Measurements from ENCODE around the gene SAMHD1. TPM values are rescaled to one million over a fixed set of nuclear protein-coding genes. Genes with fewer than 3 reads are reported as not detected.
"Not testable (repeated sequence)": the region's sequence is repeated elsewhere in the genome, so short reads cannot be mapped to it uniquely, and the experiment has no call there.

The SAMHD1 gene
- total RNA-seq, 3 donors from 2014 or later, result 146 to 380 (median 311) TPM

DNA sequence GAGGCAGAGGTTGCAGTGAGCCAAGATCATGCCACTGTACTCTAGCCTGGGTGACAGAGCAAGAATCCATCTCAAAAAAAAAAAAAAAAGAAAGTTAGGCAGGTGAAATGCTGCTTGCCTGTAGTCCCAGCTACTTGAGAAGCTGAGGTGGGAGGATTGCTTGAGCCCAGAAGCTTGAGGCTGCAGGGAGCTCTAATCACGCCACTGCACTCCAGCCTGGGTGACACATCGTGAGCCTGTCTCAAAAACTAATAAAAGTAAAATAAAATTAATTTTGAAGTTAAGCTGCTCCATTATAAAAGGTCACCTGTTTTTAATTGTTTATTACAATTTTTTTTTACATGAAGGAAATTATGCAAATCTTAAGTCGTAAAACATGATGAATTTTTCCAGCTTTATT is 23.2 kb upstream of the SAMHD1 start:
- H3K4me3 ChIP-seq, result no peak overlapping the region
- no peaks in the 10 kb centered on the region for H3K9me3 ChIP-seq
- TF ChIP-seq, protein P1, sequence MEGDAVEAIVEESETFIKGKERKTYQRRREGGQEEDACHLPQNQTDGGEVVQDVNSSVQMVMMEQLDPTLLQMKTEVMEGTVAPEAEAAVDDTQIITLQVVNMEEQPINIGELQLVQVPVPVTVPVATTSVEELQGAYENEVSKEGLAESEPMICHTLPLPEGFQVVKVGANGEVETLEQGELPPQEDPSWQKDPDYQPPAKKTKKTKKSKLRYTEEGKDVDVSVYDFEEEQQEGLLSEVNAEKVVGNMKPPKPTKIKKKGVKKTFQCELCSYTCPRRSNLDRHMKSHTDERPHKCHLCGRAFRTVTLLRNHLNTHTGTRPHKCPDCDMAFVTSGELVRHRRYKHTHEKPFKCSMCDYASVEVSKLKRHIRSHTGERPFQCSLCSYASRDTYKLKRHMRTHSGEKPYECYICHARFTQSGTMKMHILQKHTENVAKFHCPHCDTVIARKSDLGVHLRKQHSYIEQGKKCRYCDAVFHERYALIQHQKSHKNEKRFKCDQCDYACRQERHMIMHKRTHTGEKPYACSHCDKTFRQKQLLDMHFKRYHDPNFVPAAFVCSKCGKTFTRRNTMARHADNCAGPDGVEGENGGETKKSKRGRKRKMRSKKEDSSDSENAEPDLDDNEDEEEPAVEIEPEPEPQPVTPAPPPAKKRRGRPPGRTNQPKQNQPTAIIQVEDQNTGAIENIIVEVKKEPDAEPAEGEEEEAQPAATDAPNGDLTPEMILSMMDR (IDR thresholded peaks at IDR 0.05), result no peak
- TF ChIP-seq POLR2A (IDR thresholded peaks at IDR 0.05) (no peak), POLR2AphosphoS5 (IDR thresholded peaks at IDR 0.05) (no peak)
- intact Hi-C loops (cut with DNase I; ENCODE audit: low total_unique reads), result no loop called here
- no peak overlapping the region for H3K27ac ChIP-seq
- no peaks in the 10 kb centered on the region for H3K27me3 ChIP-seq
- H3K4me1 ChIP-seq, result no peaks in the 10 kb centered on the region
- DNase-seq (ENCODE audit: low spot score in 2 of 2), result no peak
- H3K36me3 ChIP-seq, result no peaks in the 10 kb centered on the region

- intact Hi-C loops (cut with DNase I; ENCODE audit: low total_unique reads), result no loop called here
- no peaks in the 10 kb centered on the region for H3K36me3 ChIP-seq
- no peaks in the 10 kb centered on the region for H3K27me3 ChIP-seq
- H3K4me3 ChIP-seq, result no peak overlapping the region
- TF ChIP-seq, protein P1 (IDR thresholded peaks at IDR 0.05), result no peak
- TF ChIP-seq POLR2A (IDR thresholded peaks at IDR 0.05), result no peak
- TF ChIP-seq POLR2AphosphoS5 (IDR thresholded peaks at IDR 0.05), result no peak
- no peaks in the 10 kb centered on the region for H3K9me3 ChIP-seq
- no peaks in the 10 kb centered on the region for H3K4me1 ChIP-seq
- no peak for DNase-seq (ENCODE audit: low spot score in 2 of 2)
- H3K27ac ChIP-seq, result no peak overlapping the region
These were observed 19.6 kb upstream of the SAMHD1 start for GRCh38 chr20:36971103-36971502.

DNA sequence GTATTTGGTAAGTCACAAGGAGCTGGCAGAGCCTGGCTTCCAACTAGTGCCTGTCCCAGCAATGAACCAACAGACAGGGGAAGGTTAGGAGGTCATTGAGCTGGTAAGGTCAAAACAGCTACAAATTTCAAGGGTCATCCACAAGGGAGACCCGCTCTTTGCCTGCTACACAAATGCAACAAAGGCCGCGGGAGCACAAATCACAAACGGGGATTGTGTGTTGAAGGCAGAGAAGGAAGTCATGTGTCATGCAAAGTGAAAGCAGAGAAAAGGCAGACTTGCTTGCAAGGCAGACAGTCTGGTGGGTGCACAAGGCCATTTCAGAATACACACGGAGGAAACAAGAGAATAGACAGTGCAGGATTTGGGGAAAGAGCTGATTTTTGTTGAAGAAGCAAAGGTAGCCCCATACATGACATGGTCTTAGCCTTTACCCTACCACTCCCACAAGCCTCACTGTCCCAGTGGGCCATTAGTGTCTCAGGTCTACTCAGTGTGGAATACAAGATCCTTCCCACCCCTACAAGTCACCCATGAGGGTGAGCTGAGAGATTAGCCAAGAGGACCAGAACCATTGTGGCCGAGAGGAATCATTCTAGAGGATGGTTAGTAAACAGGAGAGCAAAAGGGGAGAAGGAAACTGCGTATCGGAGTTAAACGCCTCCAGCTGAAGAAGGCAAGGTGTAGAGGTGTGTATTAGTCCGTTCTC is 18.1 kb upstream of the SAMHD1 start:
- Histone ChIP-seq H3K27me3 (no peaks in the 10 kb centered on the region), H3K27ac (no peak overlapping the region), H3K36me3 (no peaks in the 10 kb centered on the region), H3K9me3 (no peaks in the 10 kb centered on the region), H3K4me1 (no peaks in the 10 kb centered on the region), H3K4me3 (no peak overlapping the region)
- no peak for TF ChIP-seq POLR2AphosphoS5 (IDR thresholded peaks at IDR 0.05)
- TF ChIP-seq, protein P1 (IDR thresholded peaks at IDR 0.05), result no peak
- no peak for TF ChIP-seq POLR2A (IDR thresholded peaks at IDR 0.05)
- DNase-seq (ENCODE audit: low spot score in 2 of 2), result no peak
- intact Hi-C loops (cut with DNase I; ENCODE audit: low total_unique reads), result no loop called here

DNA sequence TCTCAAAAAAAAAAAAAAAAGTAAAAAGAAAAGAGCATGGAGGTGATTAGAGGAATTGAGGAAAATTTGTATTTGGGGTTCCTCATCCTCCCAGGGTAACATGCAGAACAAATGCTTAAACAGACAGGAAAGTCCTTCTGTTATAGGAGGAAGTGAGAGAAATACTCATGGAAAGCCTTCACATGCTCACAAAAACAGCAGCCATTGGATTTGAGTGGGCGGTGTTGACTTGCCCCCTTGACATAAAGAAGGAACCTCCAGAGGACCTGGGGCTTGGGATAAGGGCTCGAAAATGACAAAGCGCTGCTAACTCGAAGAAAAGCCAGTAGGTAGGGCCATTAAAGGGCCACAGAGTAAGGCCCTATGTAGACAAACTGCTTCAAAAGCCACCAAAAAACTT is 17.5 kb upstream of the SAMHD1 start:
- H3K4me3 ChIP-seq, result no peak overlapping the region
- H3K9me3 ChIP-seq, result no peaks in the 10 kb centered on the region
- intact Hi-C loops (cut with DNase I; ENCODE audit: low total_unique reads), result no loop called here
- H3K27ac ChIP-seq, result no peak overlapping the region
- H3K4me1 ChIP-seq, result no peaks in the 10 kb centered on the region
- no peaks in the 10 kb centered on the region for H3K36me3 ChIP-seq
- no peak for DNase-seq (ENCODE audit: low spot score in 2 of 2)
- H3K27me3 ChIP-seq, result no peaks in the 10 kb centered on the region
- no peak for TF ChIP-seq POLR2AphosphoS5 (IDR thresholded peaks at IDR 0.05)
- no peak for TF ChIP-seq POLR2A (IDR thresholded peaks at IDR 0.05)
- TF ChIP-seq, protein P1 (IDR thresholded peaks at IDR 0.05), result no peak

DNA sequence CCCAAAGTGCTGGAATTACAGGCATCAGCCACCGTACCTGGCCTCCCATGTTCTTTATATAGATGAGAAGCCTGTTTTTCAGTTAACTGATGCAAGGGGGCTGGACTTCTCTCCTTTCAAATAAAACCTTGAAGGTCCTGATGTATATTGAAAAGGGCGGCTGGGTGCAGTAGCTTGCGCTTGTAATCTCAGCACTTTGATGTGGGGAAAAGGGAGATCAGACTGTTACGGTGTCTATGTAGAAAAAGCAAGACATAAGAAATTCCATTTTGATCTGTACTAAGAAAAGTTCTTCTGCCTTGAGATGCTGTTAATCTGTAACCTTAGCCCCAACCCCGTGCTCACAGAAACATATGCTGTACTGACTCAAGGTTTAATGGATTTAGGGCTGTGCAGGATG is 16.1 kb upstream of the SAMHD1 start:
- TF ChIP-seq POLR2AphosphoS5 (IDR thresholded peaks at IDR 0.05) (no peak), POLR2A (IDR thresholded peaks at IDR 0.05) (no peak)
- TF ChIP-seq, protein P1 (IDR thresholded peaks at IDR 0.05), result no peak
- intact Hi-C loops (cut with DNase I; ENCODE audit: low total_unique reads), result no loop called here
- no peak overlapping the region for H3K27ac ChIP-seq
- H3K4me1 ChIP-seq, result no peaks in the 10 kb centered on the region
- no peaks in the 10 kb centered on the region for H3K27me3 ChIP-seq
- no peaks in the 10 kb centered on the region for H3K9me3 ChIP-seq
- H3K4me3 ChIP-seq, result no peak overlapping the region
- no peaks in the 10 kb centered on the region for H3K36me3 ChIP-seq
- no peak for DNase-seq (ENCODE audit: low spot score in 2 of 2)

GRCh38 chr20:36966965-36967364 is 15.5 kb upstream of the SAMHD1 start:
- DNase-seq (ENCODE audit: low spot score in 2 of 2); H3K9me3 ChIP-seq; H3K27me3 ChIP-seq; H3K4me3 ChIP-seq; H3K36me3 ChIP-seq; intact Hi-C loops (cut with DNase I; ENCODE audit: low total_unique reads); H3K4me1 ChIP-seq; H3K27ac ChIP-seq: not testable (repeated sequence)

DNA sequence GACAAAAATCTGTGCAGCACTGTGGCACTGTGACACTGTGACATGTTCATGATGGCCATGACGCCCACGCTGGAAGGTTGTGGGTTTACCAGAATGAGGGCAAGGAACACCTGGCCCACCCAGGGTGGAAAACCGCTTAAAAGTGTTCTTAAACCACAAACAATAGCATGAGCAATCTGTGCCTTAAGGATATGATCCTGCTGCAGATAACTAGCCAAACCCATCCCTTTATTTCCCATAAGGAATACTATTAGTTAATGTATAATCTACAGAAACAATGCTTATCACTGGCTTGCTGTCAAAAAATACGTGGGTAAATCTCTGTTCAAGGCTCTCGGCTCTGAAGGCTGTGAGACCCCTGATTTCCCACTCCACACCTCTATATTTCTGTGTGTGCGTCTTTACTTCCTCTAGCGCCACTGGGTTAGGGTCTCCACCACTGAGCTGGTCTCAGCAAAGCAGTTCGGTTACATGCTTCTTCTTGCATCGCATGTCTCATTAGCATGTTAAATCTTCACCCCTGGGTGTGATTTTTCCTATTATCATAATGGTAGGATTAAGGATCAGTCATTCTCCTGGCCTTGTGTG is 10.9 kb upstream of the SAMHD1 start:
- H3K27ac ChIP-seq; intact Hi-C loops (cut with DNase I; ENCODE audit: low total_unique reads); H3K4me1 ChIP-seq; H3K9me3 ChIP-seq; DNase-seq (ENCODE audit: low spot score in 2 of 2); H3K27me3 ChIP-seq; H3K36me3 ChIP-seq; H3K4me3 ChIP-seq: not testable (repeated sequence)
